ENCODE measurements around the gene MCUR1.

GRCh38 chr6:13838616-13839015 lies 24.3 kb upstream of the MCUR1 start:
- no peak for TF ChIP-seq CTCF (conservative IDR thresholded peaks at IDR 0.05 in 1 of 2, IDR thresholded peaks at IDR 0.05 in 1 of 2; ENCODE audit: low read depth in 1 of 2, low read length in 2 of 2)
- no peak for TF ChIP-seq EZH2 (IDR thresholded peaks at IDR 0.05; ENCODE audit: low read length, missing control alignments)

All from fibroblast of lung (primary cell).